PC-9 (cell line): ENCODE data around the gene ZNF785.
A peak's percentile ranks its signal among the peaks of the same experiment; 100 is the strongest.

Experiments used
- CTCF ChIP-seq: fragments of 200-600 bp; sonication (generic); conservative IDR thresholded peaks from 2 replicates; pipeline ENCODE4 v1.6.1; 2017; ENCODE audit warnings: mixed run types, antibody characterized with exemption, mild to moderate bottlenecking, moderate library complexity
- EZH2 ChIP-seq: fragments of 200-600 bp; sonication (generic); IDR thresholded peaks from 2 replicates; pipeline ENCODE4 v1.8.0; 2017; ENCODE audit warnings: antibody characterized with exemption, low read depth

GRCh38 chr16:30628628-30629540 lies 43.4 kb upstream of the ZNF785 start:
- TF ChIP-seq CTCF (peak; percentile 96), EZH2 (no peak)
